WTC11 (cell line): ENCODE measurements around the gene RDH12. TPM values are rescaled to one million over a fixed set of nuclear protein-coding genes. Genes with fewer than 3 reads are reported as not detected.

Experiments used
- ATAC-seq: fragments of 200-7000 bp; cut with Tn5 transposase; 2 replicates; pipeline ENCODE4 v1.10.0; 2021; ENCODE audit warnings: mild to moderate bottlenecking, moderate library complexity
- CTCF ChIA-PET: fragments of 300-600 bp; sonication (Branson Sonifier 250); formaldehyde crosslinking; loops from one replicate; lab custom pipeline; 2021; ENCODE audit warnings: antibody characterized with exemption; lab: Charles Lee
- POLR2A ChIA-PET: fragments of 350-600 bp; sonication (Branson Sonifier 250); formaldehyde crosslinking; loops from one replicate; lab custom pipeline; 2021; ENCODE audit warnings: antibody characterized with exemption; lab: Charles Lee
- DNase-seq: peaks from one replicate; pipeline ENCODE4 v3.0.0; 2021; ENCODE audit warnings: low spot score
- H3K27ac Mint-ChIP-seq: 2 replicates; pipeline ENCODE4 v1.8.0; 2021; ENCODE audit warnings: mixed read lengths
- H3K27me3 Mint-ChIP-seq: 2 replicates; pipeline ENCODE4 v1.8.0; 2021; ENCODE audit warnings: low read depth, mild to moderate bottlenecking, moderate library complexity, mixed read lengths
- H3K36me3 Mint-ChIP-seq: 2 replicates; pipeline ENCODE4 v1.8.0; 2021; ENCODE audit warnings: mixed read lengths
- H3K4me1 Mint-ChIP-seq: 2 replicates; pipeline ENCODE4 v1.8.0; 2022; ENCODE audit warnings: mixed read lengths
- H3K4me3 Mint-ChIP-seq: 2 replicates; pipeline ENCODE4 v1.8.0; 2021; ENCODE audit warnings: mild to moderate bottlenecking, moderate library complexity, mixed read lengths
- H3K9me3 Mint-ChIP-seq: 2 replicates; pipeline ENCODE4 v1.8.0; 2021; ENCODE audit warnings: mixed read lengths
- AFF4 ChIP-seq: sonication (generic); formaldehyde crosslinking; IDR thresholded peaks from 2 replicates; pipeline ENCODE4 v1.8.1; 2023; ENCODE audit warnings: mild to moderate bottlenecking, missing genetic modification reagents, borderline replicate concordance
- CBFB ChIP-seq: sonication (generic); formaldehyde crosslinking; IDR thresholded peaks from 2 replicates; pipeline ENCODE4 v1.8.1; 2022; ENCODE audit warnings: mild to moderate bottlenecking, low read depth, missing genetic modification reagents
- CREM ChIP-seq: sonication (generic); formaldehyde crosslinking; IDR thresholded peaks from 2 replicates; pipeline ENCODE4 v1.8.1; 2022; ENCODE audit warnings: mild to moderate bottlenecking, missing genetic modification reagents, moderate library complexity
- E2F1 ChIP-seq: sonication (generic); formaldehyde crosslinking; IDR thresholded peaks from 2 replicates; pipeline ENCODE4 v1.8.0; 2022; ENCODE audit warnings: mild to moderate bottlenecking, missing genetic modification reagents
- ELF4 ChIP-seq: sonication (generic); formaldehyde crosslinking; IDR thresholded peaks from 2 replicates; pipeline ENCODE4 v1.8.1; 2022; ENCODE audit warnings: low read depth, mild to moderate bottlenecking, moderate library complexity, missing genetic modification reagents
- FOXP4 ChIP-seq: sonication (generic); formaldehyde crosslinking; IDR thresholded peaks from 2 replicates; pipeline ENCODE4 v1.8.0; 2022; ENCODE audit warnings: mild to moderate bottlenecking, missing genetic modification reagents
- HMGA2 ChIP-seq: fragments of 250-450 bp; sonication (Bioruptor Pico); IDR thresholded peaks from 2 replicates; pipeline ENCODE4 v1.4.0; 2021; ENCODE audit warnings: mild to moderate bottlenecking, moderate library complexity
- JAZF1 ChIP-seq: fragments of 250-450 bp; sonication (Bioruptor Pico); IDR thresholded peaks from 2 replicates; pipeline ENCODE4 v1.9.0; 2021; ENCODE audit warnings: moderate library complexity, mild to moderate bottlenecking, inconsistent platforms
- JUN ChIP-seq: sonication (generic); formaldehyde crosslinking; IDR thresholded peaks from 2 replicates; pipeline ENCODE4 v1.8.0; 2023; ENCODE audit warnings: mild to moderate bottlenecking, missing genetic modification reagents
- MYBL2 ChIP-seq: sonication (generic); formaldehyde crosslinking; IDR thresholded peaks from 2 replicates; pipeline ENCODE4 v1.8.1; 2023; ENCODE audit warnings: mild to moderate bottlenecking, moderate library complexity, missing genetic modification reagents
- NR1H2 ChIP-seq: sonication (generic); formaldehyde crosslinking; IDR thresholded peaks from 2 replicates; pipeline ENCODE4 v1.9.0; 2021; ENCODE audit warnings: mild to moderate bottlenecking, moderate library complexity, missing genetic modification reagents
- OVOL2 ChIP-seq: fragments of 250-450 bp; sonication (Bioruptor Pico); IDR thresholded peaks from 2 replicates; pipeline ENCODE4 v1.9.0; 2021; ENCODE audit warnings: mild to moderate bottlenecking, borderline replicate concordance
- RELA ChIP-seq: sonication (generic); formaldehyde crosslinking; IDR thresholded peaks from 2 replicates; pipeline ENCODE4 v1.8.1; 2022; ENCODE audit warnings: missing genetic modification reagents, mild to moderate bottlenecking, borderline replicate concordance
- SMAD3 ChIP-seq: sonication (generic); formaldehyde crosslinking; IDR thresholded peaks from 2 replicates; pipeline ENCODE4 v1.8.0; 2022; ENCODE audit warnings: missing genetic modification reagents, mild to moderate bottlenecking, borderline replicate concordance
- SP1 ChIP-seq: sonication (generic); formaldehyde crosslinking; conservative IDR thresholded peaks from 2 replicates; pipeline ENCODE4 v1.8.1; 2022; ENCODE audit warnings: missing genetic modification reagents
- TEAD4 ChIP-seq: sonication (generic); formaldehyde crosslinking; IDR thresholded peaks from 2 replicates; pipeline ENCODE4 v1.8.0; 2022; ENCODE audit warnings: mild to moderate bottlenecking, missing genetic modification reagents
- ZNF232 ChIP-seq: sonication (generic); formaldehyde crosslinking; IDR thresholded peaks from 2 replicates; pipeline ENCODE4 v1.8.0; 2022; ENCODE audit warnings: mild to moderate bottlenecking, missing genetic modification reagents
- ZNF263 ChIP-seq: sonication (generic); formaldehyde crosslinking; IDR thresholded peaks from 2 replicates; pipeline ENCODE4 v1.8.1; 2022; ENCODE audit warnings: low read depth, mild to moderate bottlenecking, moderate library complexity, missing genetic modification reagents
- ZNF317 ChIP-seq: sonication (generic); formaldehyde crosslinking; IDR thresholded peaks from 2 replicates; pipeline ENCODE4 v1.8.1; 2023; ENCODE audit warnings: low read depth, mild to moderate bottlenecking, moderate library complexity, missing genetic modification reagents, borderline replicate concordance
- ZNF512 ChIP-seq: sonication (generic); formaldehyde crosslinking; IDR thresholded peaks from 2 replicates; pipeline ENCODE4 v1.8.1; 2022; ENCODE audit warnings: missing genetic modification reagents, borderline replicate concordance
- ZNF671 ChIP-seq: fragments of 250-450 bp; sonication (Bioruptor Pico); IDR thresholded peaks from 2 replicates; pipeline ENCODE4 v1.8.0; 2021; ENCODE audit warnings: mild to moderate bottlenecking
- total RNA-seq: library from RNA; stranded (reverse); gene quantifications from 3 replicates; pipeline ENCODE4 v1.2.3, GENCODE V29; 2021
- TF ChIP-seq, protein P1 (sequence below): sonication (generic); formaldehyde crosslinking; IDR thresholded peaks from 2 replicates; pipeline ENCODE4 v1.8.0; 2022; ENCODE audit warnings: mild to moderate bottlenecking, missing genetic modification reagents
- TF ChIP-seq, protein P2 (sequence below): sonication (generic); formaldehyde crosslinking; IDR thresholded peaks from 2 replicates; pipeline ENCODE4 v1.8.1; 2023; ENCODE audit warnings: mild to moderate bottlenecking, missing genetic modification reagents

Gene RDH12
- total RNA-seq, 1 experiment from 2014 or later: 0.77 TPM

GRCh38 chr14:67698179-67698578, 3.5 kb upstream of the RDH12 start (continued):
- TF ChIP-seq, protein P1, sequence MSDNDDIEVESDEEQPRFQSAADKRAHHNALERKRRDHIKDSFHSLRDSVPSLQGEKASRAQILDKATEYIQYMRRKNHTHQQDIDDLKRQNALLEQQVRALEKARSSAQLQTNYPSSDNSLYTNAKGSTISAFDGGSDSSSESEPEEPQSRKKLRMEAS: no peak
- TF ChIP-seq TEAD4 (CRISPR knock-in tag): no peak
- TF ChIP-seq AFF4 (CRISPR knock-in tag): no peak
- TF ChIP-seq RELA (CRISPR knock-in tag): no peak
- TF ChIP-seq JAZF1: no peak
- TF ChIP-seq FOXP4 (CRISPR knock-in tag): no peak

GRCh38 chr14:67703997-67704396, 2.3 kb downstream of the RDH12 start:
- Mint-ChIP-seq H3K4me3 (no peak overlapping the region), H3K27ac (no peak overlapping the region), H3K27me3 (no peaks in the 10 kb centered on the region), H3K9me3 (peaks cover 18% of the 10 kb centered on the region), H3K4me1 (0 out of 2 replicates have a peak, but pooled peaks cover 3% of the 10 kb centered on the region), H3K36me3 (peaks cover 8% of the 10 kb centered on the region)
- TF ChIP-seq ZNF263 (CRISPR knock-in tag): no peak
- TF ChIP-seq CBFB: no peak
- TF ChIP-seq OVOL2: no peak
- TF ChIP-seq SMAD3 (CRISPR knock-in tag): no peak
- no peak for TF ChIP-seq E2F1 (CRISPR knock-in tag)
- TF ChIP-seq ZNF671 (CRISPR knock-in tag): no peak
- TF ChIP-seq NR1H2: no peak
- TF ChIP-seq MYBL2: no peak
- no peak for TF ChIP-seq ZNF317 (CRISPR knock-in tag)
- TF ChIP-seq, protein P2, sequence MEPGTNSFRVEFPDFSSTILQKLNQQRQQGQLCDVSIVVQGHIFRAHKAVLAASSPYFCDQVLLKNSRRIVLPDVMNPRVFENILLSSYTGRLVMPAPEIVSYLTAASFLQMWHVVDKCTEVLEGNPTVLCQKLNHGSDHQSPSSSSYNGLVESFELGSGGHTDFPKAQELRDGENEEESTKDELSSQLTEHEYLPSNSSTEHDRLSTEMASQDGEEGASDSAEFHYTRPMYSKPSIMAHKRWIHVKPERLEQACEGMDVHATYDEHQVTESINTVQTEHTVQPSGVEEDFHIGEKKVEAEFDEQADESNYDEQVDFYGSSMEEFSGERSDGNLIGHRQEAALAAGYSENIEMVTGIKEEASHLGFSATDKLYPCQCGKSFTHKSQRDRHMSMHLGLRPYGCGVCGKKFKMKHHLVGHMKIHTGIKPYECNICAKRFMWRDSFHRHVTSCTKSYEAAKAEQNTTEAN: no peak
- TF ChIP-seq HMGA2: no peak
- no peak for TF ChIP-seq ELF4
- TF ChIP-seq SP1 (CRISPR knock-in tag): no peak
- no peak for TF ChIP-seq ZNF512 (CRISPR knock-in tag)
- no peak for TF ChIP-seq CREM (CRISPR knock-in tag)
- no peak for TF ChIP-seq ZNF232 (CRISPR knock-in tag)
- no peak for TF ChIP-seq JUN (CRISPR knock-in tag)
- ChIA-PET POLR2A (interaction anchor here (1.0 to 1.9 kb wide), 3 partner anchors 9 to 85 kb away, joined by 3 to 20 read pairs (median 4); partner anchors contain the start of gene RDH11), CTCF (interaction anchor here (0.6 to 3.7 kb wide), 58 partner anchors 9 to 344 kb away, joined by 3 to 75 read pairs (median 5); partner anchors contain the start of genes ARG2, ATP6V1D, PIGH and RDH11)
- ATAC-seq (no peak), DNase-seq (no peak)
